Osteocyte (in vitro differentiated cells): ENCODE data around the gene AOPEP. TPM values are rescaled to one million over a fixed set of nuclear protein-coding genes. Genes with fewer than 3 reads are reported as not detected.

Source experiments
- DNase-seq: peaks from one replicate; pipeline ENCODE4 v3.0.0; 2021; ENCODE audit warnings: mixed read lengths; ENCODE audit not compliant: unreplicated experiment; ENCODE audit errors: extremely low spot score
- H3K27ac Mint-ChIP-seq: one replicate; pipeline ENCODE4 v1.8.0; 2021; ENCODE audit warnings: mild to moderate bottlenecking, mixed read lengths; ENCODE audit not compliant: unreplicated experiment
- H3K27me3 Mint-ChIP-seq: one replicate; pipeline ENCODE4 v1.8.0; 2021; ENCODE audit warnings: mixed read lengths; ENCODE audit not compliant: unreplicated experiment
- H3K36me3 Mint-ChIP-seq: one replicate; pipeline ENCODE4 v1.8.0; 2021; ENCODE audit warnings: mixed read lengths; ENCODE audit not compliant: unreplicated experiment
- H3K4me1 Mint-ChIP-seq: one replicate; pipeline ENCODE4 v1.8.0; 2021; ENCODE audit warnings: mixed read lengths; ENCODE audit not compliant: unreplicated experiment
- H3K4me3 Mint-ChIP-seq: one replicate; pipeline ENCODE4 v1.8.0; 2021; ENCODE audit warnings: mild to moderate bottlenecking, moderate library complexity, mixed read lengths; ENCODE audit not compliant: unreplicated experiment
- H3K9me3 Mint-ChIP-seq: one replicate; pipeline ENCODE4 v1.8.0; 2021; ENCODE audit warnings: mixed read lengths; ENCODE audit not compliant: unreplicated experiment
- total RNA-seq: library from RNA; stranded (reverse); gene quantifications from 2 replicates; pipeline ENCODE4 v1.2.1, GENCODE V29; 2021
- TF ChIP-seq, protein P1 (sequence below): fragments of 200-600 bp; sonication (generic); IDR thresholded peaks from 2 replicates; pipeline ENCODE4 v1.5.0; 2021; ENCODE audit warnings: antibody characterized with exemption, mild to moderate bottlenecking, moderate library complexity

AOPEP gene
- total RNA-seq, 1 donor from 2014 or later = 108 TPM

- H3K27me3 Mint-ChIP-seq = no peaks in the 10 kb centered on the region
- DNase-seq = no peak
- H3K27ac Mint-ChIP-seq = no peak overlapping the region
- TF ChIP-seq, protein P1, sequence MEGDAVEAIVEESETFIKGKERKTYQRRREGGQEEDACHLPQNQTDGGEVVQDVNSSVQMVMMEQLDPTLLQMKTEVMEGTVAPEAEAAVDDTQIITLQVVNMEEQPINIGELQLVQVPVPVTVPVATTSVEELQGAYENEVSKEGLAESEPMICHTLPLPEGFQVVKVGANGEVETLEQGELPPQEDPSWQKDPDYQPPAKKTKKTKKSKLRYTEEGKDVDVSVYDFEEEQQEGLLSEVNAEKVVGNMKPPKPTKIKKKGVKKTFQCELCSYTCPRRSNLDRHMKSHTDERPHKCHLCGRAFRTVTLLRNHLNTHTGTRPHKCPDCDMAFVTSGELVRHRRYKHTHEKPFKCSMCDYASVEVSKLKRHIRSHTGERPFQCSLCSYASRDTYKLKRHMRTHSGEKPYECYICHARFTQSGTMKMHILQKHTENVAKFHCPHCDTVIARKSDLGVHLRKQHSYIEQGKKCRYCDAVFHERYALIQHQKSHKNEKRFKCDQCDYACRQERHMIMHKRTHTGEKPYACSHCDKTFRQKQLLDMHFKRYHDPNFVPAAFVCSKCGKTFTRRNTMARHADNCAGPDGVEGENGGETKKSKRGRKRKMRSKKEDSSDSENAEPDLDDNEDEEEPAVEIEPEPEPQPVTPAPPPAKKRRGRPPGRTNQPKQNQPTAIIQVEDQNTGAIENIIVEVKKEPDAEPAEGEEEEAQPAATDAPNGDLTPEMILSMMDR = no peak
- H3K36me3 Mint-ChIP-seq = peaks cover 45% of the 10 kb centered on the region
- H3K4me3 Mint-ChIP-seq = no peak overlapping the region
- H3K4me1 Mint-ChIP-seq = peaks cover 25% of the 10 kb centered on the region
- no peaks in the 10 kb centered on the region for H3K9me3 Mint-ChIP-seq
Measured at GRCh38 chr9:95107976-95108375, 381.5 kb downstream of the AOPEP start.

- Mint-ChIP-seq H3K4me3 (no peak overlapping the region), H3K9me3 (no peaks in the 10 kb centered on the region), H3K36me3 (peaks cover 48% of the 10 kb centered on the region), H3K4me1 (peaks cover 23% of the 10 kb centered on the region), H3K27me3 (no peaks in the 10 kb centered on the region), H3K27ac (peak overlapping the region; percentile 72)
- TF ChIP-seq, protein P1 = no peak
- DNase-seq = no peak
Measured at GRCh38 chr9:95108777-95109176, 382.3 kb downstream of the AOPEP start.

DNA sequence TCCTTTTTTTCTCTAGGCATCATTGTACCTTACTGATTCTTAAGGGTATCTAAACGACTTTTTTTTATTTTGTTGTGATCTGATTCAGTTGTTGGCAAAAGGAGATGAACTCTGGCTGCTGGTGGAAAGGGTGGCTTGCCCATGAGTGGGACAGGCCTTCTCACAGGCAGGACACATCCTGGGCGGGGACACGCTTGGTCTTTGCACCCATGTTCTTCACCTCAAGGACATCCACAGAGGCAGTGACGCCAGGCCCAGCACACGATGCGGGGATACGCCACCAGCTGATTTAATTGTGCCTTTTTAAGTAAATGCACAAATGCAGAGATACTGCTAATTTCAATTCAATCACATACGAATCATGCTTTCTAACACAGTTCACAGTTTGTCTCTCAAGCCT lies 383.0 kb downstream of the AOPEP start:
- no peak overlapping the region for H3K27ac Mint-ChIP-seq
- H3K4me1 Mint-ChIP-seq = peaks cover 26% of the 10 kb centered on the region
- no peaks in the 10 kb centered on the region for H3K9me3 Mint-ChIP-seq
- H3K4me3 Mint-ChIP-seq = no peak overlapping the region
- TF ChIP-seq, protein P1 = no peak
- peaks cover 47% of the 10 kb centered on the region for H3K36me3 Mint-ChIP-seq
- DNase-seq = no peak
- no peaks in the 10 kb centered on the region for H3K27me3 Mint-ChIP-seq

GRCh38 chr9:95110921-95111525 lies 384.5 kb downstream of the AOPEP start:
- H3K4me1 Mint-ChIP-seq = peaks cover 38% of the 10 kb centered on the region
- H3K27ac Mint-ChIP-seq = no peak overlapping the region

DNA sequence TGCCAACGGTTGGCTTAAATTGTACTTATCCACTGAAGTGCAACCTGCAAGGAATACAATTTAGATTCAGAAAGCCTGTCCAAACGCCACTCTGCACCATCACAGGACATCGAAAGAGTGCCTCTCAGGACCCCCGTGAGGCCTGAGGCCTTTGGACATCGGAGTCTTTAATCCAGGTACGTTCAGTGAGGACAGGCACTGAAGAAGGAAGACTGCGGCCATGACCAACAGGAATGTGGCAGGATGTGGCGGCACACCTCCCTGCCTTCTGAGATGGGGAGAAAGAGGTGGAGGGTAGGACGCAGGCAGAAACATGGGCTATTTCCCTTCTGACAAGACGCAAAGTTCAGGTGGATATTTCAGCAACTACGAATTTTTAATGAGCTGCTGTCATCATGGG lies 385.2 kb downstream of the AOPEP start:
- DNase-seq = no peak
- H3K36me3 Mint-ChIP-seq = peaks cover 36% of the 10 kb centered on the region
- no peaks in the 10 kb centered on the region for H3K9me3 Mint-ChIP-seq
- TF ChIP-seq, protein P1 = no peak
- H3K4me1 Mint-ChIP-seq = peaks cover 43% of the 10 kb centered on the region
- H3K4me3 Mint-ChIP-seq = no peak overlapping the region
- no peaks in the 10 kb centered on the region for H3K27me3 Mint-ChIP-seq
- H3K27ac Mint-ChIP-seq = no peak overlapping the region

More at GRCh38 chr9:95110921-95111525, 384.5 kb downstream of the AOPEP start:
- no peaks in the 10 kb centered on the region for H3K9me3 Mint-ChIP-seq
- DNase-seq = no peak
- H3K4me3 Mint-ChIP-seq = no peak overlapping the region
- H3K27me3 Mint-ChIP-seq = no peaks in the 10 kb centered on the region
- TF ChIP-seq, protein P1 = no peak
- peaks cover 41% of the 10 kb centered on the region for H3K36me3 Mint-ChIP-seq
